Mesendoderm (in vitro differentiated cells): ENCODE measurements around the gene RCSD1.

Source experiments
- DNase-seq: peaks from one replicate; pipeline ENCODE4 v3.0.0; 2013
- H2AK5ac ChIP-seq: 2 replicates; pipeline ENCODE4 v1.6.1; 2013; ENCODE audit warnings: low read length, inconsistent platforms
- H2BK120ac ChIP-seq: 2 replicates; pipeline ENCODE4 v1.6.1; 2013; ENCODE audit warnings: low read depth, mild to moderate bottlenecking, low read length, moderate library complexity, mixed read lengths
- H2BK15ac ChIP-seq: replicated peaks from 2 replicates; pipeline ENCODE4 v1.6.1; 2013; ENCODE audit warnings: low read depth, mild to moderate bottlenecking, moderate library complexity
- H2BK5ac ChIP-seq: 2 replicates; pipeline ENCODE4 v1.6.1; 2013; ENCODE audit warnings: low read length, inconsistent platforms
- H3K18ac ChIP-seq: 2 replicates; pipeline ENCODE4 v1.6.1; 2013; ENCODE audit warnings: mild to moderate bottlenecking, low read length, mixed read lengths
- H3K23ac ChIP-seq: one replicate; pipeline ENCODE4 v1.6.1; 2013; ENCODE audit warnings: low read length
- H3K27ac ChIP-seq: 2 replicates; pipeline ENCODE4 v1.5.1; 2013; ENCODE audit warnings: low read depth, mild to moderate bottlenecking, inconsistent platforms, low read length, moderate library complexity
- H3K27me3 ChIP-seq: 2 replicates; pipeline ENCODE4 v1.6.1; 2013; ENCODE audit warnings: low read length, control low read depth, mild to moderate bottlenecking, inconsistent platforms; ENCODE audit not compliant: insufficient read depth, poor library complexity
- H3K36me3 ChIP-seq: 2 replicates; pipeline ENCODE4 v1.6.1; 2013; ENCODE audit warnings: low read length, inconsistent platforms; ENCODE audit not compliant: control insufficient read depth, insufficient read depth
- H3K4ac ChIP-seq: one replicate; pipeline ENCODE4 v1.6.1; 2013; ENCODE audit warnings: low read depth, mild to moderate bottlenecking, low read length, moderate library complexity
- H3K4me1 ChIP-seq: 2 replicates; pipeline ENCODE4 v1.6.1; 2013; ENCODE audit warnings: low read depth, low read length, inconsistent platforms; ENCODE audit not compliant: control insufficient read depth
- H3K4me2 ChIP-seq: 2 replicates; pipeline ENCODE4 v1.6.1; 2013; ENCODE audit warnings: low read length
- H3K4me3 ChIP-seq: 2 replicates; pipeline ENCODE4 v1.5.1; 2013; ENCODE audit warnings: mild to moderate bottlenecking, low read length
- H3K56ac ChIP-seq: one replicate; pipeline ENCODE4 v1.6.1; 2013; ENCODE audit warnings: low read length
- H3K79me1 ChIP-seq: 2 replicates; pipeline ENCODE4 v1.6.1; 2013; ENCODE audit warnings: low read length, inconsistent platforms
- H3K79me2 ChIP-seq: 2 replicates; pipeline ENCODE4 v1.6.1; 2013; ENCODE audit warnings: mild to moderate bottlenecking, low read length; ENCODE audit not compliant: control insufficient read depth, insufficient read depth
- H3K9ac ChIP-seq: 2 replicates; pipeline ENCODE4 v1.6.1; 2013; ENCODE audit warnings: low read length, inconsistent platforms
- H4K5ac ChIP-seq: one replicate; pipeline ENCODE4 v1.6.1; 2013; ENCODE audit warnings: low read length
- H4K8ac ChIP-seq: one replicate; pipeline ENCODE4 v1.6.1; 2013; ENCODE audit warnings: low read depth, mild to moderate bottlenecking, control low read depth, low read length, moderate library complexity
- WGBS: extraction: QIAGEN DNeasy Blood & Tissue Kit; methylation state at CpG from one replicate; pipeline ENCODE4 v1.1.7; 2013; ENCODE audit warnings: low lambda C conversion rate, missing lambda C conversion rate; ENCODE audit not compliant: insufficient coverage; ENCODE audit errors: extremely low coverage; 5-methylcytosine and 5-hydroxymethylcytosine counted together

RCSD1 gene

DNA sequence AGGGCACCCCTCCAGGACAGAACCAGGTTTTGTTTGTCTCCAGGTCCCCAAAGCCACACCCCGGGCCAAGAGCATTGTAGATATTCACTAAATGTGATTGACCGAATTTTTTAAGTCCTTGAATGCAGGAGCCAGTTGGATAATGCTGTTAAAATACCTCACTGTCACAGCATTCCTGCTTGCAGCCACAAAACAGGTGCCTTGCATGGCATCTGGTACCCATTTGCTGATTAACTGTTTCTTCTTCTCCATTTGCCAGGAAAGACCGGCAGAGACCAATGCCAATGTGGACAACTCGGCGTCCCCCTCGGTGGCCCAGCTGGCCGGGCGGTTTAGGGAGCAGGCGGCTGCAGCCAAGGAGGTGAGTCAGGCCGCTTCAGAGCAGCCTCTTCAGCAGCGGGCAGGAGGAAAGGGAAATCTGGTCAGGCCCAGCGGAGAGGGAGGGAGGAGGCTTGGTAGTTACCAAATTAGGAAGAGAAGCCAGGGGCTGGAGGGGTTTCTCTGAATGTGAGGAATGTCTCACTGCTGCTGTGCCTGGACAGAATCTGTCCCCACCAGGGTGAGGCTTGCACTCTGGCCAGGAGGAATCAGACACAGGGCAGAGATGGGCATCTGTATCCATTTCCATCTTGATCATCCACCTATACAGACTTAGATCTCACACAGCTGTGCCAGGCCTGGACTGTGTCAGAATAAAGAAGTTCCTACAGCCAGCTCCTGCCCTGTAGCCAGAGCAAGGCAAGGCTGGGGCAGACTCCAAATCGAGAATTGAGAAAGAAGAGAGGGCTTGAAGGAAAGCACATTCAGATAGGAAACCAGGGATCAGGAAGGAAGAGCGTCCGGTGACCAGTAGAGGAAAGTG lies 53.8 kb downstream of the RCSD1 start:
- H3K27me3 ChIP-seq, result no peaks in the 10 kb centered on the region
- peak; percentile 97 for DNase-seq

DNA sequence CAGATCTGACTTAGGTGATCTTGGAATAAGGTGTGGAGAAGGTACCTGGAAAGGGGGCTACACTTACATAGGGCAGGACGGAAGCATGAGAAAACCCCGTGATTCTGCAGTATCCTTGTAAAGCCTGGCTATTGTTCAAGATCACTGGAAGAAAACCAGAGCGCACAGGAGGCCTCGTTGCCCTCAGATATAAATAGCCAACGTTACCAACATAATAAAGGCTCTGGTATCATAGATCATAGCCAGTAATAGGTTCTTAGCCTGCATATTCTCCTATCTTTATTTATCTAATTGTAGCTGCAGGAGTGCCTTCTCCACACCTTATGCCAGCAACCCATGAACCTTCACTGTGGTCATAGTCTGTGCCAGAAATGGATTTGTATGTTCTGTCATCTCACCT lies 55.8 kb downstream of the RCSD1 start:
- Histone ChIP-seq H4K8ac (no peak overlapping the region), H3K56ac (no peak overlapping the region), H3K4ac (no peak overlapping the region), H2BK120ac (no peak overlapping the region), H3K18ac (no peak overlapping the region), H3K79me1 (no peaks in the 10 kb centered on the region), H3K79me2 (no peaks in the 10 kb centered on the region), H3K4me1 (peaks cover 20% of the 10 kb centered on the region), H4K5ac (no peak overlapping the region), H2AK5ac (no peak overlapping the region), H2BK5ac (no peak overlapping the region), H3K9ac (no peak overlapping the region), H3K4me3 (no peak overlapping the region), H3K36me3 (no peaks in the 10 kb centered on the region), H3K23ac (no peak overlapping the region), H2BK15ac (no peak overlapping the region), H3K27me3 (no peaks in the 10 kb centered on the region), H3K27ac (no peak overlapping the region), H3K4me2 (no peak overlapping the region)
- WGBS, result no CpG with 5 or more reads among the region's 5 CpGs
- no peak for DNase-seq

More for the DNA sequence above, 53.8 kb downstream of the RCSD1 start:
- peak overlapping the region; percentile 26 for H3K9ac ChIP-seq
- H3K79me1 ChIP-seq, result no peaks in the 10 kb centered on the region
- H3K27ac ChIP-seq, result peak overlapping the region; percentile 51
- peaks cover 20% of the 10 kb centered on the region for H3K4me1 ChIP-seq
- H2BK120ac ChIP-seq, result peak overlapping the region; percentile 6
- H3K79me2 ChIP-seq, result no peaks in the 10 kb centered on the region
- no peaks in the 10 kb centered on the region for H3K36me3 ChIP-seq
- H2AK5ac ChIP-seq, result no peak overlapping the region
- no peak overlapping the region for H3K23ac ChIP-seq
- H3K56ac ChIP-seq, result peak overlapping the region; percentile 75
- H3K4me2 ChIP-seq, result no peak overlapping the region
- H4K5ac ChIP-seq, result no peak overlapping the region
- H2BK5ac ChIP-seq, result peak overlapping the region; percentile 52
- no peak overlapping the region for H3K4ac ChIP-seq
- H2BK15ac ChIP-seq, result no peak overlapping the region
- no peak overlapping the region for H4K8ac ChIP-seq
- WGBS, result no CpG with 5 or more reads among the region's 15 CpGs
- H3K4me3 ChIP-seq, result no peak overlapping the region
- H3K18ac ChIP-seq, result peak overlapping the region; percentile 63

DNA sequence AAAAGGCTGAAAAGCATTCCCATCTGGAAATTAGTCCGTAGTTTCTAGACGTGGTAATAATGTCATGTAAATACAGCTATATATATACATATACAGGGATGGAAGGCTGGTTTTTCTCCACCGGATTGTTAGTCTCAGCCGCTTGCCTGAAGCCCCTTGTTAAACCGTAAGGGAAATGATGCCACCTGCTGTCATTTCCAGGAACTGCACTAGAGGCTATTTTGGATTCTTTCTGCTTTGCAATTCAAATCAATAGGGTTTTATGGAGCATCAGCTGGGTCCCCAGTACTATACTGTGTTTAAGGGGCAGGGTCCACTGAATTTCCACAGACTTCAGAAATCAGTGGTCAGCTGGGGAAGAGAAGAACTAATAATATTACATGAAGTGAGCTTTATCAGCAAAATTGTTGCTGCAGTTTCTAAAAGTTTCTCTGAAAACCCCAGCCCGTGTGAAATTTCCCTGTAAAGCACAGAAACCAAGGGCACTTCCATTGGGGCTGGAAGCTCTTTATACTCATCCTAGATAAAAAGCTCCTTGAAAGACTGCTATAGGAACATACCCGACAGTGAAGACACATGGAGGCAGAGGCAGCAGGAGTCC lies 58.0 kb downstream of the RCSD1 start:
- no CpG with 5 or more reads among the region's 7 CpGs for WGBS
- Histone ChIP-seq H3K4me2 (no peak overlapping the region), H3K4me1 (peaks cover 20% of the 10 kb centered on the region), H2BK120ac (no peak overlapping the region), H3K36me3 (no peaks in the 10 kb centered on the region), H3K4ac (no peak overlapping the region), H3K56ac (no peak overlapping the region), H4K5ac (no peak overlapping the region), H2BK5ac (no peak overlapping the region), H3K18ac (no peak overlapping the region), H2BK15ac (no peak overlapping the region), H3K4me3 (no peak overlapping the region), H2AK5ac (no peak overlapping the region), H4K8ac (no peak overlapping the region), H3K79me1 (no peaks in the 10 kb centered on the region), H3K23ac (no peak overlapping the region), H3K27ac (no peak overlapping the region), H3K27me3 (no peaks in the 10 kb centered on the region), H3K9ac (no peak overlapping the region), H3K79me2 (no peaks in the 10 kb centered on the region)
- peak; percentile 88 for DNase-seq

DNA sequence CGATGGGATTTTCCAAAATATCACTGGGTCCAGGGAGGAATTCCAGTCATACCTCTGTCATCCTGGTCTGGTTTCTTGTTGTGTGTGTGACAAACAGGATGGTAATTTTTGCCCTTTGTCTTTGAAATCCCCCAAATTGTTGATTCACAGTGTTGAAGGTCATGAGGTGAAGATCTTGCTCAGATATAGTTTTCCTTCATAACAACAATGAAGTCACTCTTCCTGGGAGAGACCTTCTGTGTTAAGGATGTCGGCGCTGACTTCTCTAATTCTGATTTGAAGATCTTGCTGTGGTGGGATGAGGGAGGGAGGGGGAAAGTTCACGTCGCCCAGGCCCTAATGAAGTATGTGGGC lies 59.5 kb downstream of the RCSD1 start:
- no peak overlapping the region for H3K4ac ChIP-seq
- no peak overlapping the region for H3K9ac ChIP-seq
- no peak overlapping the region for H3K27ac ChIP-seq
- no peak overlapping the region for H3K23ac ChIP-seq
- peaks cover 16% of the 10 kb centered on the region for H3K4me1 ChIP-seq
- H3K36me3 ChIP-seq, result no peaks in the 10 kb centered on the region
- no peak overlapping the region for H2AK5ac ChIP-seq
- no peak overlapping the region for H4K5ac ChIP-seq
- no peak overlapping the region for H3K56ac ChIP-seq
- no peak overlapping the region for H3K4me2 ChIP-seq
- no peak overlapping the region for H4K8ac ChIP-seq
- H2BK15ac ChIP-seq, result no peak overlapping the region
- no peaks in the 10 kb centered on the region for H3K27me3 ChIP-seq
- H2BK120ac ChIP-seq, result no peak overlapping the region
- no peak overlapping the region for H3K4me3 ChIP-seq
- no peak overlapping the region for H2BK5ac ChIP-seq
- no peak overlapping the region for H3K18ac ChIP-seq
- no peaks in the 10 kb centered on the region for H3K79me2 ChIP-seq
- DNase-seq, result peak; percentile 63
- H3K79me1 ChIP-seq, result no peaks in the 10 kb centered on the region
- no CpG with 5 or more reads among the region's 5 CpGs for WGBS

DNA sequence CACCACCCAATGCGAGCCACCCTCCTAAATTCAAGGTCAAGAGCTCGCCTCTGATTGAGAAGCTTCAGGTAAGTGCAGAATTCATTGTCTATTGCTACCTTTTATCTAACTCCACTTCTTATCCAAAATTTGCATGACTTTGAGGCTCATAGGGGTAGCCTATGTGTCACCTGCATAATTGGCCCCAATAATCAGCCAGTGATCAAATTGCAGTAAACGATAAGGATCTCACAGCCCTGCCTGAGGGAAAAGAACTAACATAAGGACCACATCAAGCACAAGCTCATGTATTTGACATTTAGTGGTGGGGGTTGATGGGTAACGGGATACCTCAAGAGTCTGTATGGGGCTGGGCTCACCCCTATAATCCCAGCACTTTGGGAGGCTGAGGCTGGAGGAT lies 60.0 kb downstream of the RCSD1 start:
- Histone ChIP-seq H3K36me3 (no peaks in the 10 kb centered on the region), H3K79me2 (no peaks in the 10 kb centered on the region), H4K8ac (no peak overlapping the region), H3K4me3 (no peak overlapping the region), H3K23ac (no peak overlapping the region), H2AK5ac (no peak overlapping the region), H4K5ac (no peak overlapping the region), H3K27ac (no peak overlapping the region), H3K18ac (no peak overlapping the region), H3K4ac (no peak overlapping the region), H3K4me2 (no peak overlapping the region), H3K9ac (no peak overlapping the region), H3K4me1 (peaks cover 16% of the 10 kb centered on the region), H2BK15ac (no peak overlapping the region), H2BK120ac (no peak overlapping the region), H3K79me1 (no peaks in the 10 kb centered on the region), H3K27me3 (no peaks in the 10 kb centered on the region), H2BK5ac (no peak overlapping the region), H3K56ac (peak overlapping the region; percentile 15)
- no CpG with 5 or more reads among the region's 4 CpGs for WGBS
- DNase-seq, result no peak
